Peyer's patch (tissue), 4 donors: ENCODE data around the gene MMP14.

Experiments
- POLR2A ChIP-seq, 2 donors: fragments of 450-650 bp; IDR thresholded peaks; one replicate each; pipeline ENCODE4 v1.5.1; 2017; ENCODE audit warnings: antibody characterized with exemption in 2 of 2, mild to moderate bottlenecking in 2 of 2, moderate library complexity in 2 of 2
- TF ChIP-seq, protein P1 (sequence below), 6 experiments: fragments of 450-650 bp in 4 of 6; fragments of 200-600 bp in 2 of 6; sonication (generic) in 1 of 6; IDR thresholded peaks; one replicate each; pipeline ENCODE4 v1.5.1; 2017 to 2019; ENCODE audit warnings: antibody characterized with exemption in 6 of 6, mild to moderate bottlenecking in 3 of 6, moderate library complexity in 1 of 6

DNA sequence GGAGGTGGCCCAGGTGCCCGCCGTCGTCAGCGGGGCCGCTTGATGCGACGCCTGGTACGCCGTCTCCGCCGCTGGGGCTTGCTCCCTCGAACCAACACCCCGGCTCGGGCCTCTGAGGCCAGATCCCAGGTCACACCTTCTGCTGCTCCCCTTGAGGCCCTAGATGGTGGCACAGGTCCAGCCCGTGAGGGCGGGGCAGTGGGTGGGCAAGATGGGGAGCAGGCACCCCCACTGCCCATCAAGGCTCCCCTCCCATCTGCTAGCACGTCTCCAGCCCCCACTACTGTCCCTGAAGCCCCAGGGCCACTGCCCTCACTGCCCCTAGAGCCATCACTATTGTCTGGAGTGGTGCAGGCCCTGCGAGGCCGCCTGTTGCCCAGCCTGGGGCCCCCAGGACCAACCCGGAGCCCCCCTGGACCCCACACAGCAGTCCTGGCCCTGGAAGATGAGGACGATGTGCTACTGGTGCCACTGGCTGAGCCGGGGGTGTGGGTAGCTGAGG, 40.7 kb downstream of the MMP14 start:
- TF ChIP-seq, protein P1, sequence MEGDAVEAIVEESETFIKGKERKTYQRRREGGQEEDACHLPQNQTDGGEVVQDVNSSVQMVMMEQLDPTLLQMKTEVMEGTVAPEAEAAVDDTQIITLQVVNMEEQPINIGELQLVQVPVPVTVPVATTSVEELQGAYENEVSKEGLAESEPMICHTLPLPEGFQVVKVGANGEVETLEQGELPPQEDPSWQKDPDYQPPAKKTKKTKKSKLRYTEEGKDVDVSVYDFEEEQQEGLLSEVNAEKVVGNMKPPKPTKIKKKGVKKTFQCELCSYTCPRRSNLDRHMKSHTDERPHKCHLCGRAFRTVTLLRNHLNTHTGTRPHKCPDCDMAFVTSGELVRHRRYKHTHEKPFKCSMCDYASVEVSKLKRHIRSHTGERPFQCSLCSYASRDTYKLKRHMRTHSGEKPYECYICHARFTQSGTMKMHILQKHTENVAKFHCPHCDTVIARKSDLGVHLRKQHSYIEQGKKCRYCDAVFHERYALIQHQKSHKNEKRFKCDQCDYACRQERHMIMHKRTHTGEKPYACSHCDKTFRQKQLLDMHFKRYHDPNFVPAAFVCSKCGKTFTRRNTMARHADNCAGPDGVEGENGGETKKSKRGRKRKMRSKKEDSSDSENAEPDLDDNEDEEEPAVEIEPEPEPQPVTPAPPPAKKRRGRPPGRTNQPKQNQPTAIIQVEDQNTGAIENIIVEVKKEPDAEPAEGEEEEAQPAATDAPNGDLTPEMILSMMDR (IDR thresholded peaks at IDR 0.05), result no peak
- no peak for TF ChIP-seq POLR2A (IDR thresholded peaks at IDR 0.05)
